Sigmoid colon (tissue), 7 donors: ENCODE results near the gene WDR26. TPM values are rescaled to one million over a fixed set of nuclear protein-coding genes. Genes with fewer than 3 reads are reported as not detected.
"Not testable (repeated sequence)": the region's sequence is repeated elsewhere in the genome, so short reads cannot be mapped to it uniquely, and the experiment has no call there.

ENCODE experiments used
- DNase-seq: peaks from one replicate; pipeline ENCODE4 v3.0.0-alpha.2; 2019
- H3K27ac ChIP-seq, 4 donors: fragments of 200-600 bp; sonication (generic); one replicate each; pipeline ENCODE4 v1.5.1; 2016 to 2019; ENCODE audit warnings: mild to moderate bottlenecking in 1 of 4
- H3K27me3 ChIP-seq, 3 donors: fragments of 200-600 bp; sonication (generic); one replicate each; pipeline ENCODE4 v1.5.1; 2019; ENCODE audit warnings: mild to moderate bottlenecking in 1 of 3
- H3K36me3 ChIP-seq, 4 donors: fragments of 200-600 bp; sonication (generic); one replicate each; pipeline ENCODE4 v1.5.1; 2016 to 2019
- H3K4me1 ChIP-seq, 4 donors: fragments of 200-600 bp; sonication (generic); one replicate each; pipeline ENCODE4 v1.5.1; 2017 to 2019
- H3K4me3 ChIP-seq, 4 donors: fragments of 200-600 bp; sonication (generic); one replicate each; pipeline ENCODE4 v1.5.1; 2017 to 2019; ENCODE audit warnings: mild to moderate bottlenecking in 2 of 4, moderate library complexity in 1 of 4
- H3K9me3 ChIP-seq, 4 donors: fragments of 200-600 bp in 3 of 4; sonication (generic) in 3 of 4; one replicate each; pipeline versions ENCODE4 v1.5.1 to v1.6.1; 2013 to 2019
- EP300 ChIP-seq, 4 donors: sonication (generic); formaldehyde crosslinking; IDR thresholded peaks; one replicate each; pipeline ENCODE4 v1.6.1; 2017; ENCODE audit warnings: antibody characterized with exemption in 4 of 4
- POLR2A ChIP-seq, 2 donors: fragments of 450-650 bp; IDR thresholded peaks; one replicate each; pipeline ENCODE4 v1.6.1; 2016; ENCODE audit warnings: antibody characterized with exemption in 2 of 2, mild to moderate bottlenecking in 2 of 2, moderate library complexity in 2 of 2
- POLR2AphosphoS5 ChIP-seq, 4 donors: sonication (generic); formaldehyde crosslinking; IDR thresholded peaks; one replicate each; pipeline ENCODE4 v1.6.1; 2017; ENCODE audit warnings: antibody characterized with exemption in 4 of 4
- WGBS, 2 donors: extraction: QIAGEN DNeasy Blood & Tissue Kit; methylation state at CpG; one replicate each; pipeline ENCODE4 v1.1.7; 2013; 5-methylcytosine and 5-hydroxymethylcytosine counted together
- intact Hi-C: fragments of 100-400 bp; cut with DNase I; formaldehyde crosslinking; loops from one replicate; pipeline ENCODE4 v1.15.1; 2023
- polyA plus RNA-seq, 3 donors: library from polyadenylated mRNA; stranded (reverse); fragments of 200-250 nt; gene quantifications; one replicate each; pipeline ENCODE4 v1.2.3, GENCODE V29; 2013
- total RNA-seq, 4 donors: library from RNA; depleted of rRNA; stranded (reverse); fragments of >200 nt; gene quantifications; one replicate each; pipeline ENCODE4 v1.1.0, GENCODE V29; 2016
- TF ChIP-seq, protein P1 (sequence below), 4 experiments: fragments of 450-650 bp in 3 of 4; fragments of 200-600 bp in 1 of 4; IDR thresholded peaks; one replicate each; pipeline ENCODE4 v1.5.1; 2016 to 2019; ENCODE audit warnings: antibody characterized with exemption in 4 of 4, mild to moderate bottlenecking in 3 of 4, moderate library complexity in 2 of 4
- donor health status: healthy with polysubstance abuse.
- donor health status: Bipolar disorder and iron deficiency.
- donor health status: healthy.

The WDR26 gene
- total RNA-seq (100 to 1,000 TPM in 1 of 4 donors, 10 to 100 TPM in 3; 63.3 to 105 (median 66.6) TPM), polyA plus RNA-seq (10 to 100 TPM; 27.6 to 30.7 (median 28.8) TPM)

DNA sequence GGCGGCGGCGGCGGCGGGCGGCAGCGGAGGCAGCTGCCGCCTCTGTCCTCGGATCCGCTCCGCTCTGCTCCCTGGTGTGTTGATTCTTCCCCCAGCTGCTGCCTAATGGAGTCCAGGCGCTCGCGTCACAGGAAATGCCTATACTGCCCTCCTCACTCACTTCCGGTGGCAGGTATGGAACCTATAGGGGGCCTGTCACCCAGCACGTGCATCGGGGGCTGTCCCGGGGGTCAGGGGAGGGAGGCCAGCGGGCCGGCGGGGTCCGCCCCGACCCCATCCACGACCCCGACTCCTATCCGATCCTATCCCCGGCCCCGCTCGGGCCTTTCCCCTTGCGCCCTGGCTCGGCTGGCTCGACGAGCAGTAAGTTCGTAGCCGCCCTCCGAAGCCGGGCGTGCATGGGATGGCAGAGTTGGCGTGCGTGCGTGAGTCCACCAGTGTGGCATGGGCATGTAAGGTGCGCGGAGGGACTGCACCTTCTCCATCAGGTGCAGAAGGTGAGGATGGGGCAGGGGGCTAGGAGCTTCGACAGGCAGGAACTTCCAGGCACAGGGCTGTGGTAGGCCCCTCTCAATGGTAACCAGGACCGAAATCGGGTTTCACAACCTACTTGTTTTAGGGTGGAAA, at the start of gene WDR26:
WDR26 (minus strand) TSS at position 107 of the 627 bp plus-strand sequence.
- TF ChIP-seq EP300 (IDR thresholded peaks at IDR 0.05) (no peak), POLR2AphosphoS5 (IDR thresholded peaks at IDR 0.05) (peak; percentile 84 to 95 (median 92)), POLR2A (IDR thresholded peaks at IDR 0.05) (peak; percentile 24 to 50)
- TF ChIP-seq, protein P1, sequence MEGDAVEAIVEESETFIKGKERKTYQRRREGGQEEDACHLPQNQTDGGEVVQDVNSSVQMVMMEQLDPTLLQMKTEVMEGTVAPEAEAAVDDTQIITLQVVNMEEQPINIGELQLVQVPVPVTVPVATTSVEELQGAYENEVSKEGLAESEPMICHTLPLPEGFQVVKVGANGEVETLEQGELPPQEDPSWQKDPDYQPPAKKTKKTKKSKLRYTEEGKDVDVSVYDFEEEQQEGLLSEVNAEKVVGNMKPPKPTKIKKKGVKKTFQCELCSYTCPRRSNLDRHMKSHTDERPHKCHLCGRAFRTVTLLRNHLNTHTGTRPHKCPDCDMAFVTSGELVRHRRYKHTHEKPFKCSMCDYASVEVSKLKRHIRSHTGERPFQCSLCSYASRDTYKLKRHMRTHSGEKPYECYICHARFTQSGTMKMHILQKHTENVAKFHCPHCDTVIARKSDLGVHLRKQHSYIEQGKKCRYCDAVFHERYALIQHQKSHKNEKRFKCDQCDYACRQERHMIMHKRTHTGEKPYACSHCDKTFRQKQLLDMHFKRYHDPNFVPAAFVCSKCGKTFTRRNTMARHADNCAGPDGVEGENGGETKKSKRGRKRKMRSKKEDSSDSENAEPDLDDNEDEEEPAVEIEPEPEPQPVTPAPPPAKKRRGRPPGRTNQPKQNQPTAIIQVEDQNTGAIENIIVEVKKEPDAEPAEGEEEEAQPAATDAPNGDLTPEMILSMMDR (IDR thresholded peaks at IDR 0.05), result no peak
- intact Hi-C loops, result loop anchor here (2.0 kb wide), 1 partner anchor 22 kb away; no protein-coding TSS in a partner anchor
- Histone ChIP-seq H3K27ac (peak within 1 kb of the TSS; percentile 89 to 99 (median 98)), H3K4me3 (peak within 1 kb of the TSS; percentile 76 to 92 (median 90)), H3K36me3 (peaks cover 0 to 6% (median 3%) of the 10 kb centered on the region in 4 donors), H3K4me1 (peaks cover 0 to 47% (median 39%) of the 10 kb centered on the region in 4 donors), H3K27me3 (no peaks in the 10 kb centered on the region), H3K9me3 (no peaks in the 10 kb centered on the region)
- peak; percentile 90 for DNase-seq
- 0 to 1% methylated on average over 46 of the region's 46 CpGs for WGBS, 2 donors

DNA sequence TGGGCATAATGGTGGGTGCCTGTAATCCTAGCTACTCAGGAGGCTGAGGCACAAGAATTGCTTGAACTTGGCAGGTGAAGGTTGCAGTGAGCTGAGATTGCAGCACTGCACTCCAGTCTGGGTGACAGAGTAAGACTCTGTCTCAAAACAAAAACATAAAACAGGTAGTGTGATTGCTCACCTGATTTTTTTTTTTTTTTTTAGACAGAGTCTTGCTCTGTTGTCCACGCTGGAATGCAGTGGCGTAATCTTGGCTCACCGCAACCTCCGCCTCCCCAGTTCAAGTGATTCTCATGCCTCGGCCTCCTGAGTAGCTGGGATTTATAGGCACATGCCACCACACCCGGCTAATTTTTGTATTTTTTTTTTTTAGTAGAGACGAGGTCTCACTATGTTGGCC, 48.6 kb upstream of the WDR26 start:
- 84 to 93% methylated on average over 7 of the region's 7 CpGs for WGBS, 2 donors
- H3K36me3 ChIP-seq, intact Hi-C loops, H3K4me1 ChIP-seq, H3K9me3 ChIP-seq, H3K27ac ChIP-seq, H3K27me3 ChIP-seq, DNase-seq, H3K4me3 ChIP-seq: not testable (repeated sequence)

DNA sequence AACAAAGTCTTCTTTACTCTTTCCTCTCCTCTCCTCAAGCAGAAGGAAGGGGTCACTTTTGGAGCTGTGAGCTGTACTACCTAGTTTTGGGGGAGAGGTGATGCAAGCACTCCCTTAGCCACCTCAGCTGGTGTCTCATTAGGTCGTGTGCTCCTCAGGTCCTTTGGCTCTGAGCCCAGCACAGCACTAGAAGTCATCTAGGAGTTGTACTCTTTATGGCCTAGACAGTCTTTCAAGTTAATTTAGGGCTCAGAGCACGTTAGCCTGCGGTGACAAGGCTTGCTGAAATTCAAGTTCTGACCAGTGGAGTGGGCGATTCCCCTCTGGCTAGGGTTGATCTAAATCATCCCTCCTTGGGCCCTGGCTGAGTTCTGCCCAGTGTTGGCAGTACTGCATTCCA, 48.0 kb upstream of the WDR26 start:
- no peak overlapping the region for H3K27ac ChIP-seq
- WGBS, 2 donors, result 23 to 60% methylated on average over 4 of the region's 4 CpGs
- intact Hi-C loops, result no loop called here

DNA sequence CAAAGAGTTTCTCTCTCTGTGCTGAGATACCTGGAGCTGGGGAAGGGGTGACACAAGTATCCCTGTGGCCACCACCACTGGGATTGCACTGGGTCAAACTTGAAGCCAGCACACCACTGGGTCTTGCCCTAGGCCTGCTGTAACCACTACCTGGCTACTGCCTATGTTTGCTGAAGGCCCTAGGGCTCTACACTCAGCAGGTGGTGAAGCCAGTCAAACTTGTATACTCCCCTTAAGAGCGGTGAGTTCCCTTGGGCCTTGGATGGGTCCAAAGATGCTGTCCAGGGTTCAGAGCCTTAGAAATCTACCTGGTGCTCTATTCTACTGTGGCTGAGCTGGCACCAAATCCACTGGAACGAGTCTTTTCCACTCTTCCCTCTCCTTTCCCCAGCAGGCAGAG, 47.0 kb upstream of the WDR26 start:
- intact Hi-C loops, result no loop called here
- TF ChIP-seq POLR2AphosphoS5 (IDR thresholded peaks at IDR 0.05) (no peak), POLR2A (IDR thresholded peaks at IDR 0.05) (no peak), EP300 (IDR thresholded peaks at IDR 0.05) (no peak)
- TF ChIP-seq, protein P1 (IDR thresholded peaks at IDR 0.05), result no peak
- 91 to 95% methylated on average over 2 of the region's 2 CpGs for WGBS, 2 donors
- Histone ChIP-seq H3K4me3 (no peak overlapping the region), H3K27me3 (no peaks in the 10 kb centered on the region), H3K4me1 (no peaks in the 10 kb centered on the region), H3K36me3 (no peaks in the 10 kb centered on the region), H3K27ac (no peak overlapping the region), H3K9me3 (peaks cover 0 to 2% (median 0%) of the 10 kb centered on the region in 4 donors)
- no peak for DNase-seq

More for the DNA sequence above, 48.0 kb upstream of the WDR26 start:
- Histone ChIP-seq H3K36me3 (no peaks in the 10 kb centered on the region), H3K9me3 (peaks cover 0 to 2% (median 0%) of the 10 kb centered on the region in 4 donors), H3K27me3 (no peaks in the 10 kb centered on the region), H3K4me3 (no peak overlapping the region), H3K4me1 (peaks cover 0 to 5% (median 0%) of the 10 kb centered on the region in 4 donors)
- DNase-seq, result no peak
- TF ChIP-seq, protein P1 (IDR thresholded peaks at IDR 0.05), result no peak
- no peak for TF ChIP-seq EP300 (IDR thresholded peaks at IDR 0.05)
- TF ChIP-seq POLR2A (IDR thresholded peaks at IDR 0.05), result no peak
- TF ChIP-seq POLR2AphosphoS5 (IDR thresholded peaks at IDR 0.05), result no peak

DNA sequence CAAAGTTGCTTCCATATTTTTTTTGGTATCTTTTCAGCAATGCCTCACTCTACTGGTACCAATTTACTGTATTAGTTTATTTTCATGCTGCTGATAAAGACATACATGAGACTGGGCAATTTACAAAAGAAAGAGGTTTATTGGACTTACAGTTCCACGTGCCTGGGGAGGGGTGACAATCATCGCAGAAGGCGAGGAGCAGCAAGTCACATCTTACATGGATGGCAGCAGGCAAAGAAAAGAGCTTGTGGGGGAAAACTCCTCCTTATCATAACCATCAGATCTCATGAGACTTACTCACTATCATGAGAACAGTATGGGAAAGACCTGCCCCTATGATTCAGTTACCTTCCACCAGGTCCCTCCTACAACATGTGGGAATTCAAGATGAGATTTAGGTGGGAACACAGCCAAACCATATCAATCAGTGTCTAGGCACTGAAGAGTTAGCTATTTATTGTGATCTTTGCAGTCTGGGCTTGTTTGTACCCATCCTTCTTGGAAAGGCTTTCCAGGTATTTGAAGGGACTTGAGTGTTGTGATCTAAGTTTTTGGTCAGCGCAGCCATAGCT, 46.4 kb upstream of the WDR26 start:
- H3K36me3 ChIP-seq, H3K4me1 ChIP-seq, H3K27ac ChIP-seq, H3K27me3 ChIP-seq, DNase-seq, H3K4me3 ChIP-seq, intact Hi-C loops, H3K9me3 ChIP-seq: not testable (repeated sequence)
- WGBS, 2 donors, result 93 to 94% methylated on average over 4 of the region's 4 CpGs

DNA sequence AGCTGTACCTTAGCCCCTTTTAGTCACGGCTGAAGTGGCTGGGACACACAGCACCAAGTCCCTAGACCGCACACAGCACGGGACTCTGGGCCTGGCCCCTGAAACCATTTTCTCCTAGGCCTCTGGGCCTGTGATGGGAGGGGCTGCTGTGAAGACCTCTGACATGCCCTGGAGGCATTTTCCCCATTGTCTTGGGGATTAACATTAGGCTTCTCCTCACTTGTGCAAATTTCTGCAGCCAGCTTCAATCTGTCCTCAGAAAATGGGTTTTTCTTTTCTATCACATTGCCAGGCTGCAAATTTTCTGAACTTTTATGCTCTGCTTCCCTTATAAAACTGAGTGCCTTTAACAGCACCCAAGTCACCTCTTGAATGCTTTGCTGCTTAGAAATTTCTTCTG, 45.6 kb upstream of the WDR26 start:
- 96% methylated on average over 3 of the region's 3 CpGs for WGBS, 2 donors
- H3K9me3 ChIP-seq, DNase-seq, H3K27me3 ChIP-seq, H3K4me3 ChIP-seq, H3K36me3 ChIP-seq, intact Hi-C loops, H3K4me1 ChIP-seq, H3K27ac ChIP-seq: not testable (repeated sequence)
